ENCODE data around the gene BACE2.
"Not testable (repeated sequence)": the region's sequence is repeated elsewhere in the genome, so short reads cannot be mapped to it uniquely, and the experiment has no call there.

The BACE2 gene

DNA sequence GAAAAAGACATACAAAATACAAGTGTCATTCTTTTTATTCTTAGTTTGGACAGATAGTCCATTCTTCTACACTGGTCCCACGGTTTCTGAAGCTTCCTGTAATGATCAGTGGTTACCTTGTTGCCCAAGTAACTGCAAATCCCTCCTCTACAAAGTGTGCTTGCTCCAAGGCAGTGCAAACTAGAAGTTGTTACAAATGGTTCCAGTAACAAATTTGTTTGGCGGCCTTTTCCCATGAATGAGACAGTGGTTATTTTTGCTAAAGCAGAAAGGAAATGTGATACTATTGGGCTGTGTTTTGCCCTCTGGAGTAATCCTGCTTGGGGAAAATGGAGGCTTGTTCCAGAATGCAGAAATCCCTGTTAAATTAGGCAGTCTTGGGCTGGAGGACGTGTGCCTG is 8.9 kb downstream of the BACE2 start:
- DNase-seq, result no peak

DNA sequence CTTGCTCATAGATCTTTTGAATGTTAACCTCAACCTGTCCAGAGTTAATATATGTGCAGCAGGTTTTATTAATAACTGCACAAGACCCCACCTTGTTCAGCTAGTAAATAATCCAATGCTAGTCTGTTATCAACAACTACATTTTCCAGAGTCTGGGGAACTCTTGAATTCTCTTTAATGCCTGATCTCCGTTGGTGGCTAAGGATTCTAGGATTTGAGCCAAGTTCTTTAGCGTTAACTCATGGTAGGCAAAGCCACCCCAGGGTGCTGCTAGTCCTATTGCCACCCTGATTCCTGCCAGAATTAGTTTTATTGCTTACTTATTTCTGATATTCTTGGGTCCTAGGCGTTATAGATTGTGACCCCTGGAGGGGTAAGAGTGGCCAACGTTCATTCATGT is 12.8 kb downstream of the BACE2 start:
- intact Hi-C loops (cut with DNase I), result no loop called here
- no peak for DNase-seq

More for the DNA sequence above, 8.9 kb downstream of the BACE2 start:
- intact Hi-C loops (cut with DNase I), result no loop called here

DNA sequence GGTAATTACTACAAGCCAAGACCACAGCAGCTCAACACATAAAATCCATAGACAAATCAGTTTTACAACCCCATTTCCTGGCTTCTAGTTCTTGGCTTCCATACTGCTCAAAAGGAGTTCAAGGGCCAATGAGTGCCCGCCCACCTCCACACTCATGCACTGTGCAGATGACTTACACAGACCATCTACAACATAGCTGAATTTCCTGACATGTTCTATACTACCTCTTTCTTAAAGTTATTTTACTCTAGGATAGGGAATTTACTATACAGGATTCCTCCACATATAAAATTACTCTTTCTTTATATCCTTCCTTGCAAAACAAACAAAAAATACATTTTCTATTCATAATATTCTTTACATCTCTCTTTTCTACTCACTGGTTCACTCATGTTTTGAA is 14.6 kb downstream of the BACE2 start:
- intact Hi-C loops (cut with DNase I), result no loop called here
- DNase-seq, result no peak

DNA sequence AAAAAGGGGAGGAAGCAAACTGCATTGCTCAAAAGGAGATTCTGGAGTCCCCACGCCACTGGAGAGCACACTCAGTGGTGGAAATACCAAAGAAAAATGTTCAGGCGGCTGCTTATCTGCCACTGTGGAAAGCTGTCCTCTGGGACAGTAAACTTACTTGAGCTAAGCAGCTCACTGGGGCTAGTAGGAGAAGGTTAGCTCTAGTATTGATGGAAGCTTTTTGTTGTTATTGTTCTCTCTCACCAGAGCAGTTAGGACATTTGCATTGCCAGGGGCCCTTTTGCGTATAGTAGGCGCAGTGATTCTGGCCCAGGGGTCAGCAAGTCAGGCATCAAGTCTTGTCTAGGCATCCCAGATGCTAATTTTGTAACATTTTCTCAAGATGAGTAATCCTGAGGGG is 15.6 kb downstream of the BACE2 start:
- no peak for DNase-seq
- intact Hi-C loops (cut with DNase I), result no loop called here

DNA sequence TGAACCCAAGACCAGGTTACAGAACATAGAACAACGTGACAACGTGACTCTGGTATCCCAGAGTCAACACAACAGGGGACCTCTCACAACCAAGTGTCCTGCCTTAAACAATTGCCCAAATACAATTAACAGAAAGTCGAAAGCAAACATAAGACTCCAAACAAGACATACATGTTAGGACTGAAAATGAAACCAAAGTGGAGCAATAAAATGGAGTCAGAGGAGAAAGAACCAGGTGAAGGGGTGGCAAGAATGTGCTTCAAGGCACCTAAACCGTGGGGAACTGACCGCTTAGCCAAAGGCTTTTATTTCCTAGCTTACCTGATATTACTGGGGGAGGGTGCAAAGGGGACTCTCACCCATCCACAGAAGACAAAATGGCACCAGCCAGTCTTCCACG is 17.8 kb downstream of the BACE2 start:
- intact Hi-C loops (cut with DNase I), result no loop called here
- DNase-seq, result no peak

DNA sequence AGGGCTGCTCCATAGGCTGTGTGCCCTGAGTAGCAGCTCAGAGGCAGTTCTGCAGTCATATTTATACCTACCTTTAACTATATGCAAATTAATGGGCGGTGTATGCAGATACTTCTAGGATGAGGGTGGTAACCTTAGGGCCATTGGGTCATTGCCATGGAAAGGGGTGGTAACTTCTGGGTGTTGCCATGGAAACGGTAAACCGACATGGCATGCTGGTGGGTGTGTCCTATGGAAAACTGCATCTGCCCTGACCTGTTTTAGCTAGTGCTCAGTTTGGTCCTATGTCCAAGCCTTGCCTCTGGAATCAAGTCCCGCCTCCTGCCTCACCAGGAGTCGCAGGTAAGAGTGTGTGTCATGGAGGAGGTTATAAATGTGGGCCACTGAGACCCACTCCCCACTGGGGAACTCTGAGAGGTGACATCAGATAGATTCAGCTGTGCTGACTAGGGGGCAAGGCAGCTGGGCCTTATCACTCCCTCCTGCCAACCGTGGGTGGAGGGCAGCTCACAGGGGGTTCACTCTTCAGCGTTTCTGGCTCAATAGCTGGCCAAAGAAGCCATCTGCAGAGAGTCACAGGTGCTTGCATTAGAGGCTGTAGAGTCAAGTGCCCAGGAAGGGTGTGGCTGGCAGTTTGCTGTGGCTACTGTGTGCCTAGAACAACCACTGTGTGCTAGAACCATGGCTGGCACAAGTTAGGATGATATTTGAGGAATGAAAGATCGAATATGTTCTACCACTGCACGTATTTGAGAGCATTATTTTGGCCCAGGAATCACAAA is 19.0 kb downstream of the BACE2 start:
- intact Hi-C loops (cut with DNase I), result no loop called here
- no peak for DNase-seq

DNA sequence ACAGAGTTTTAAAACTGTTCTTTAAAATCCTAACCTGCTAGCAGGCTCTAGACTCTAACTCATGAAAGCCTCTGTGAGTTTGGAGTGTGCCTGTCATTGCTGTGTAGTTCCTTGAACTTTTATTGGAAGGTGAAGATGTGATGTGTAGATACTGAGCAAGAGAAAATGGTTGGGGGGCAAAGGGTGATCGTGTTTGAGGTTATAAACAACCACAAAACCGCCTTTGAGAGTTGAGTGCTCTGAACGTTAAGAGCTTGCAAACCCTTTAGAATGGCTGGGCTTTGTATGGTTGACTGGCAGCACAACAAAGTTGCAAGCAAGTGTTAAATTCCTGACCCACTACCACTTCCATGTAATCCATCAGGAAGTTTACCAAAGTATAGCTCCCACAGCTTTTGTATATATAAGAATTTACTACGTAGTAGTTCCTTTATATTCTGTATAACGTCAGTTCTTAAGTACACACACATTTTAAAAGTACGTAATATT is 19.6 kb downstream of the BACE2 start:
- intact Hi-C loops (cut with DNase I), result no loop called here
- no peak for DNase-seq

DNA sequence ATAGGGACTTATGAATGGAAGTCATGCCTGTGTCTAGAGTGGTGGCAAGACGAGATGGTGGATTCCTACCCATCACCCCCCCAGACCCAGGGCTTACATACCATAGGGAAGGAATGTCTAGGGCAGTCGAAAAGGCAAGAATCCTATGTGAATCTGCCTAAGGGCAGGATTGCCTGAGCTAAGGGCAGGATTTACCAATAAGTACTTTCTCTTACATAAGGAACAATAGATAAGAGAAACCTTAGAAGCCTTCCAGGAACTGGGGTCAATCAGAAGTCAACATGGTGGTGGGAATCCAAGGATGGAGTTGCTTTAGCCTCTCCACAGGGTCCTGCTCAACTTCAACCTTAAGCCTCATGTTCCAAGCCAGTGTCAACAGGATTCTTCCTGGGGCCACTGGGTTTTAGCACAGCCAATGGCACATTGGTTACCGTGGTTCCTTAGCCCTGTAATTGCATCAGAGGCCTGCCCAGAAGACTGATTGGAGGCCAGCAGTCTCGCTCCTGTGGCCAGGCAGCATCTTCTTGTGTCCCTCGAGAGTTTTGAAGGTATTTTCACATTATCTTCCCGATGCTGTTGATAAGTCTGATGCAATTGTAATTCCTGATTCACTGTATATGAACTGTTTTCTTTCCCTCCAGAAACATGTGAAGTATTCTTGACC is 20.7 kb downstream of the BACE2 start:
- DNase-seq, result no peak
- intact Hi-C loops (cut with DNase I), result no loop called here

DNA sequence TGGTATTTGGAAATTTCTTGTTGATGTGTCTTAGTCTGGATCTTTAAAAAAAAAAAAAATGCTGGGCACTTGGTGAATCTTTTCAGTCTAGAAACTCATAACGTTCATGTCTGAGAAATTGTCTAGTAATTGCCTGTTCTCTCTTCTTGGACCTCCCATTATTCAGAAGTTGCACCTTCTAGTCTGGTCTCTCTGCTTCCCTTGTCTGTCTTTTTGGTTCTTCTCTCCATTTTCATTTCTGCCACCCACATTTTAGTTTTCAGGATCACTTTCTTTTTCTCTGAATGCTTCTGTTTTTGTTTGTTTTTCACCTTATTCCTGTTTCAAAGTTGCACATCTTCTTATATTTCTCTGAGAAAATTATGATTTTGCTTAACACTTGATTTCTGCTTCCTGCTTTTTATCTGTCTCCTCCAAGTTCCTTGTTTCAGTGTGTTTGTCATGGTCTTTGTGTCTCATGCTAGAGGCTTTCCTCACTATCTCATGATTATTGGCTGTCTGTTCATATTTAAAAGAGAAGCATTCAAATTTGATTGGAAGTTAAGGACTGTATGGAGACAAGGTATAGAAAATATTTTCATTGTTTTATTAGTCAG is 21.3 kb downstream of the BACE2 start:
- DNase-seq, result no peak
- intact Hi-C loops (cut with DNase I), result no loop called here

DNA sequence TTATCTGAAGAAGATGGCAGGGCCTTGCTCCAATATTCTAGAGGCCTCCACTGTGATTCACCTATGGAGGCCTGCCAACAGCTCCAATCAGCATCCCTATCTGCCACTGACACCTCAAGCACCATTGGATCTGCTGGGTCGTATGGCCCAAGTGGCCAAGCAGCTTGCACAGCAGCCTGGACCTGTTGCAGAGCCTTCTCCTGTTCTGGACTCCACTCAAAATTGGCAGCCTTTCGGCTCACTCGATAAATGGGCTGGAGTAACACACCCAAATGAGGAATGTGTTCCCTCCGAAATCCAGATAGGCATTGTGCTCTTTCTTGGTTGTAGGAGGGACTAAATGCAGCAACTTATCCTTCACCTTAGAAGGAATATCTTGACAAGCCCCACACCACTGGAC is 24.6 kb downstream of the BACE2 start:
- DNase-seq; intact Hi-C loops (cut with DNase I): not testable (repeated sequence)

DNA sequence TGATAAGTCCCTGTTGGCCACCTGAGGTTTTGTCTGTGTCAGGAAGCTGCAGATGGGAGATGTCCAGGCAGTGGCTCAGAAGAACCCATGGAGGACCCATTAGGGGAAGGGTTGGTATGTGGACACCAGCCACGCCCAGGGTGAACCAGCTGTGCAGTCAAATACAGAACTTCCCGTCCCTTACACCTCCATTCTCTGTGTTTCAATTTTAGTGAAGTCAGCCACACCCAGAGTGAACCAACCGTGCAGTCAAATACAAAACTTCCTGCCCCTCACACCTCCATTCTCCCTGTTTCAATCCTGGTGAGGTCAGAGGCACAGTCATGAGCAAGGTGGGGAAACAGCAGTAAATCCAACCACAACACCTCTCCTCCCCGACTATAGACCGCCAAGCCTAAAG is 27.4 kb downstream of the BACE2 start:
- no peak for DNase-seq
- intact Hi-C loops (cut with DNase I), result no loop called here

DNA sequence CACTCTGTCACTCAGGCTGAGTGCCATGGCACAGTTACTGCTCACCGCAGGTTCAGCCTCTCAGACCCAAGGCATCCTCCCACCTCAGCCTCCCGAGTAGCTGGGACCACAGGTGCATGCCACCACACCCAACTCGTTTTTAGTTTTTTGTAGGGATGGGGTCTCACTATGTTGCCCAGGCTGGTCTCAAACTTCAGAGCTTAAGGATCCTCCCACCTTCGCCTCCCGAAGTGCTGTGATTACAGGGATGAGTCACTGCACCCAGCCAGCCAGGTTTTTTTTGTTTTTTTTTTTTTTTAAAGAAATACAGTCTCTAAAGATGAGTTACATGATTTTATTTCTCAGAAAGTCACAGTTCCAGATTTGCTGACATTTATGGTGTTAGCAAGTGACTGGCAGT is 29.0 kb downstream of the BACE2 start:
- DNase-seq, result no peak
- intact Hi-C loops (cut with DNase I), result no loop called here

DNA sequence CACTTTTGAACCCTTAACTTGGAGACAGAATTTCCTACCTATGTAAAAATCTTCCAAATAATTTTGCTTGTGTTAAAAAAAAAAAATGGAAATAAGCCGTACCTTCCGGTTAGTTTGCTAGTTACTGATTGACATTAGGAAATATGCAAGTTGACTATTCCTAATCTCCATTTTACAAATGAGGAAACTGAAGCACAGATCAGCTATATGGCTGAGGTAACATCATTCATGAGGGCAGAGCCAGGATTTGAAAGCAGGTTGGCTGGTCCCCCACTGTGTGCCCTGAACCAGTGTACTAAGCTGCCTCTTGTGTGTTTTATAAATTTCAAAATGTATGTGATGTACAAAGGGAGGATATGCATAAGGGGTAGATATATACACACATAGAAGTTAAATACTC is 29.6 kb downstream of the BACE2 start:
- no peak for DNase-seq
- intact Hi-C loops (cut with DNase I), result no loop called here

DNA sequence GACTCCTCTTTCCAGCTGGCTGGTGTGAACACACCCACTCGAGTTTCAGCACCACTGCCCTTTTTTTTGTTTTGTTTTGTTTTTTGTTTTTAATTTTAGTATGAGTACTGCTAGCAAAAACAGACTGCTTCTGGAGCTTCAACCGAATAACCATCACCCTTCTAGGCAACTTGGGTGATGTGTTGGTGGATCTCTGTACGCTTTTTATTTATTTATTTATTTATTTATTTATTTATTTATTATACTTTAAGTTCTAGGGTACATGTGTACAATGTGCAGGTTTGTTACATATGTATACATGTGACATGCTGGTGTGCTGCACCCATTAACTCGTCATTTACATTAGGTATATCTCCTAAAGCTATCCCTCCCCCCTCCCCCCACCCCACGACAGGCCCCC is 30.7 kb downstream of the BACE2 start:
- intact Hi-C loops (cut with DNase I); DNase-seq: not testable (repeated sequence)

DNA sequence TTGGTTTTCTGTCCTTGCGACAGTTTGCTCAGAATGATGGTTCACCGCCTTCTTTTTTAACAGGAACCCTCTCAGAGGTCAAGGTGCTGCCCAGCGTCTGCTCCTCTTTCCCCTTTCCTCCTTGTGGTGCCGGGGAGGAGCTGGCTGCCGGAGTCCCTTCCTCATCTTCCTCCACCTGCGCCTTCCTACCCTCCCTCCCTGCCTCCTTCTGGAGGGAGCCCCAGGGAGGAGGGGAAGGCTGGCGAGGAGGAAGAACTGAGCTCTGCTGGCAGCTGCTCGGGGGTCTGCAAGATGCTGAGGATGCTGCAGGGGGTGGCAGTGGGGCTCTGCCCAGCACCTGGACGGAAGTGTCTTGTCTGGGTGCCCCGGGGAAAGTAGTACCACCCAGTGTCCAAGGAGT is 31.2 kb downstream of the BACE2 start:
- no peak for DNase-seq
- intact Hi-C loops (cut with DNase I), result no loop called here

DNA sequence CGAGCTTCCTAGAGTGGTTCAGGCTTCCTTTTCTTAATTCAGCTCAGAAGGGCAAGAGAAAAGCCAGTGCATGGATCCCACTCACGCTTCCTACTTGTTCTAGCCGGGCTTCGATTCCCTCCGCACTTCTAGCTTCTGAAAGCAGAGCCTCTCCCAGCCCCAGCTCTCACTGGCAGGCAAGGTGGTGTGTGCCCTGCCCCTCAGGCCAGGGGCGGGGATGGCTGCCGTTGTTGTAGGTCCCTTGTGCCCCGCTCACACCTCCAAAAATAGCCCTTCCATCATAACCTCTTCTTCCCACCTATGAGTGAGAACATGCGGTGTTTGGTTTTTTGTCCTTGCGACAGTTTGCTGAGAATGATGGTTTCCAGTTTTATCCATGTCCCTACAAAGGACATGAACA is 31.6 kb downstream of the BACE2 start:
- no peak for DNase-seq
- intact Hi-C loops (cut with DNase I), result no loop called here

DNA sequence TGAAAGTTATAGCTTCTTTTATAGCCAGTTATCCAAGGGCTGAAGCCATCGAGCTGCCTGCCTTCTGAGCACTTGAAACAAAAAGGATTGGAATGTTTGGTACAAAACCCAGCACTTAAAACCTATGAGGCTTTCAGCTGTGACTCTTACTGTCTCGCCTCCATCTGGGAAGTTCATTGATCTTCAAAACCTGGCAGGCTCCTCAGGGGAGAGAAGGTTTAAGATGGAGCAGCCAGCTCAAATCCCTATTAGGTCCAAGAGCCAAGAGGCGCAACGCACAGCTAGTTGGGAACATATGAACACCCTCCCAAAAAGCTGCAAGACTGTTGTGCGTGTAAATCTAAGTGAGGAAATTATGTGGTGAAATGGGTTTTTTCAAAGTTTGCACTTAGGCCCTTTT is 33.4 kb downstream of the BACE2 start:
- DNase-seq, result no peak
- intact Hi-C loops (cut with DNase I), result no loop called here

DNA sequence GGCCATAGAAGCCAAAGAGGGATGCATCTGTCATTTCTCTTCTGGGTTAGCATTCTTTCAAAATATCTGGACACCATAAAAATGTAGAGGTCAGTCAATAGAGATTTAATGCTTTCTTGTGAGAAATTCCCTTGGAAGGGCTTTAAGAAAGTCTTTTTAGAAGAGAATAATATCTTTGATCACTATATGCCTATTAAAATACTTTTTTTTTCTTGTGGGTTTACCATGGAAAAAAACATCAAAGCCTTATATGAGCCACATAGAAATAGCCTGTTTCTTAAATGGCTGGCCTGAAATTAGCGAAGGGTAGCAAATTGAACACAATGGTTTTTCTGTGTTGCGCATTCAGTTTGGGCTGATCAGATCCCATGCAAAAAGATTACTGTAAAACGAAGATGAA is 36.8 kb downstream of the BACE2 start:
- intact Hi-C loops (cut with DNase I), result no loop called here
- no peak for DNase-seq

DNA sequence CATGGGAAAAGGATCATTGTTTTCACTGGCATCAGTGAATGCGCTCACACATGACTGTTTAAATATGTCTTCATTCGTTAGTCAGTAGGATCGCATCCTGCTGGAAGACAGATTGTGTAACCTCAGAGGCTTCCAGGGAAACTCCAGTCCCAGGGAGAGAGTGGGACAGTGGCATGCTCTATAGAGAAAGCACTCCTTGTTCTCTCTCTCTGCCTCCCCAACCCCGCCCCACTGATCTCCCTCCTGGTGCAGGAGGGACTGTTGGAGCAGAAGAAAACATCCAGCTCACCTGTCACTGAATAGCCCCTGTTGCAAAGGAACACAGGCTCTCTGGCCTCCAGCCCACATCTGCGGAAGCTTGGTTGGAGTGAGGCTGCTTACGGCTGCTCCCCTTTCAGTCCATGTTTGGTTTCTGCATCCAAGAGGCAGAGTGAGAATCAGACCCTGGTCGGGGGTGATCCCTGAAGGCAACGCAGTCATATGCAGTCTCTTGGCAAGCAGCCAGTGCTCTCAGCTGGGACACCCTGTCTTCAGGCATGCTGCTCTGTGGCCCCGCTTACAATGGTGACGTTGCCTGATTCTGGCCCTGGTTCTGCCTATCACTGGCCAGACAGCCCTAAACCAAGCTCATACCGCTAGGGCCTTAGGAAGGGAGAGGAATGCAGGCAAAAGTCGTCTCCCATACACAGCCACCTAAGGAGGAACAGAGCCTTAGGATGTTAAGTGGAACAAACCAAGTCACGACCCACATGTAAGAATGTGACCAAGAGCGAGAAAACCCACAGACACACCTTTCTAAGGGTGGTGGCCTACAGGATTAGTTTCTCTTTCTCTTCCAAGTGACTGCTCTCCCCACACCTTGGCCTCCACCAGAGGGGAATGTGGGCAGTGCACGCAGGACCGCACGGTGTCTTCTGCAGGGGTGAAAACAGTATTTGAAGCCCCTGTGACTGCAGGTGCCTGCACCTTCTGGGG is 39.7 kb downstream of the BACE2 start:
- DNase-seq, result peak in 4 of 10 donors; percentile 19 to 66 (median 36)
- intact Hi-C loops (cut with DNase I), result no loop called here

DNA sequence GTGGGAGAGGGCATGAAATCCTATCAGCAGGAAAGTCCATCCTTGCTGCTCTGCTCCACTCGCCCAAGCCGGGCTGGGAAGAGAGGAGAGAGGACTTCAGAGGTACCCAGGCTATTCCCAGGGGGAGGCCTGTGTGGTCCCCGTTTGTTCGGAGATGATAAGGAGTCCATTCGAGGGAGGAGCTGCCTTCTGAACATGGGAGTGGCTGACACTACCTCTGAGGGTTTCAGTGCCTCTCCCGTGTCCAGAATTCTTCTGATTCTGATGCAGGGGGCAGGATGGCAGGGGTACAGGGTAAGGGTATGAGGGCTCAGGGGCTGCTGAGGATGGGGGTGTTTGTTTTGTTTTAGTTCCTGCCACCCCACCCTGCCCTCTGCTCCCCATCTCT is 40.4 kb downstream of the BACE2 start:
- intact Hi-C loops (cut with DNase I), result no loop called here
- no peak for DNase-seq

Measured in posterior cingulate gyrus (tissue), 11 donors.